GM21528 (cell line): ENCODE data around the gene PGR.

Experiments used
- ATAC-seq: cut with Tn5 transposase; IDR thresholded peaks from one replicate; pipeline ENCODE4 v1.9.1; 2021; ENCODE audit warnings: mild to moderate bottlenecking, moderate library complexity; ENCODE audit not compliant: unreplicated experiment, low FRiP score

The PGR gene

DNA sequence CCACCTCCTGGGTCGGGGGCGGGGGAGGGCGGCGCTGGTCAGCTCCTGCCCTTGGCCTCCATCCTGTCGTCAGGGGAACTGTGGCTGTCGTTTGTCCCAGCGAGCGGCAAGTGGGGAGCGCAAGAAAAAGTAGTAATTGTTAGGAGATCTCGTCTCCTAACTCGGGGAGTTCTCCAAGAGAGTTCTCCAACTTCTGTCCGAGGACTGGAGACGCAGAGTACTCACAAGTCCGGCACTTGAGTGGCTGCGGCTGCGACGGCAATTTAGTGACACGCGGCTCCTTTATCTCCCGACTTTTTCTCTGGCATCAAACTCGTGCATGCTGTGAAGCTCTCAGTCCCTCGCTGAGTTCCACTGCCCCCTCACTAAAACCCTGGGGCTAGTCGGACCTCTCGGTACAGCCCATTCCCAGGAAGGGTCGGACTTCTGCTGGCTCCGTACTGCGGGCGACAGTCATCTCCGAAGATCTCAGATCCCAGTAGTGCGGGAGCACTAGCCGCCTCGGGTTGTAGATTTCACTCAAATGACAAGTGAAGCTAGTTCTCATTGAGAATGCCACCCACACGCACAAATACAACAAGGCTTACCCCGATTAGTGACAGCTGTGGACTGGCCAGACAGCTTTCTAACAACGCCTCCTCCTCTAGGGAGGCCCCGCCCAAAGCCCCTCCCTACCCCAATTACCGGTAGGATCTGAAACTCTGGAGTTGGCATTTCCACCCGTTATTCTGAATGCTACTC is at the start of gene PGR:
TSS of gene PGR (minus strand) at position 611 of the 741 bp plus-strand sequence. CDS start 743 bp downstream, outside the sequence.
- ATAC-seq = no peak

- ATAC-seq = no peak
Measured at GRCh38 chr11:101176381-101176780, 46.8 kb upstream of the PGR start.

GRCh38 chr11:101169944-101170343 is 40.3 kb upstream of the PGR start:
- ATAC-seq = no peak

GRCh38 chr11:101166038-101166437 is 36.4 kb upstream of the PGR start:
- ATAC-seq = no peak

DNA sequence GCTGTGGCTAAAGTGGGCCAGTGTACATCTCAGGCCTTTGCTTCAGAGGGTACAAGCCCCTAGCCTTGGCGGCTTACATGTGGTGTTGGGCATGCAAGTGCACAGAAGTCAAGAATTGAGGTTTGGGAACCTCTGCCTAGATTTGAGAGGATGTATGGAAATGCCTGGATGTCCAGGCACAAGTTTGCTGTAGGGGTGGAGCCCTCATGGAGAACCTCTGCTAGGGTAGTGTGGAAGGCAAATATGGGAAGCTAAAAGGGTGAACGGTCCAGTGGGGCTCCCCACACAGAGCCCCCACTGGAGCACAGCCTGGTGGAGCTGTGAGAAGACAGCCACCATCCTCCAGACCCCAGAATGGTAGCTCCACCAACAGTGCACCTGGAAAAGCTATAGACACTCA is 28.5 kb upstream of the PGR start:
- ATAC-seq = no peak

DNA sequence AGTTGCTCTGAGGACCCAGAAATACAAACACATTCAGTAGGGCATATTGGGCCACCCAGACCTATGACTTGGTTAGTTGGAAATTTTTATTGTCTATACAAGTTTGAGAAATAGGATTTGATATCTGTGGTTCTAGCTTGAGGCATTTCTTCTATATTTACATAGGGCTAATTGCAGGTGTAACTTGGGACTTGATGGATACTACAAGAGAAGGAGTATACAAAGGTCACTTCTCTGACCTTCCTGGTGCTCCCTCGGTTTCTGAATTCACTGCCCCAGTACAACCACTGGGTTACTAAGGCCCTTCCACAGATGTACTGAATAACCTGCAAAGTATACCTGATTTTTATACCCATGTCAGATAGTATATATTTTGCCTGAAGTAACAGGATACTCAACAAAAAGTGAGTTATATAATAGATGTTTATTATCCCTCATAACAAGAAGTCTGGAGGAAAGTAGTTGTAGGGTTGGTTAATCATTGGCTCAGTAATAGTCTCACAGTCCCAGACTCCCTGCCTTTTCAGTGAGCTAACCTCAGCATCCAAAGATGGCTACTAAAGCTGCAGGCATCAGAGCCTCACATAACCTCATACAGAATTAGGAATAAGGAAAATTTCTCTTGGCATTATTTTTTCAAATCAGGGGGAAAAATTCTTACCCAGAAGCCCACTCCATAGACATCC is 8.8 kb upstream of the PGR start:
- no peak for ATAC-seq

GRCh38 chr11:101133190-101133589 is 3.6 kb upstream of the PGR start:
- ATAC-seq = no peak

GRCh38 chr11:101128571-101129202 is 926 bp downstream of the PGR start:
- ATAC-seq = no peak

DNA sequence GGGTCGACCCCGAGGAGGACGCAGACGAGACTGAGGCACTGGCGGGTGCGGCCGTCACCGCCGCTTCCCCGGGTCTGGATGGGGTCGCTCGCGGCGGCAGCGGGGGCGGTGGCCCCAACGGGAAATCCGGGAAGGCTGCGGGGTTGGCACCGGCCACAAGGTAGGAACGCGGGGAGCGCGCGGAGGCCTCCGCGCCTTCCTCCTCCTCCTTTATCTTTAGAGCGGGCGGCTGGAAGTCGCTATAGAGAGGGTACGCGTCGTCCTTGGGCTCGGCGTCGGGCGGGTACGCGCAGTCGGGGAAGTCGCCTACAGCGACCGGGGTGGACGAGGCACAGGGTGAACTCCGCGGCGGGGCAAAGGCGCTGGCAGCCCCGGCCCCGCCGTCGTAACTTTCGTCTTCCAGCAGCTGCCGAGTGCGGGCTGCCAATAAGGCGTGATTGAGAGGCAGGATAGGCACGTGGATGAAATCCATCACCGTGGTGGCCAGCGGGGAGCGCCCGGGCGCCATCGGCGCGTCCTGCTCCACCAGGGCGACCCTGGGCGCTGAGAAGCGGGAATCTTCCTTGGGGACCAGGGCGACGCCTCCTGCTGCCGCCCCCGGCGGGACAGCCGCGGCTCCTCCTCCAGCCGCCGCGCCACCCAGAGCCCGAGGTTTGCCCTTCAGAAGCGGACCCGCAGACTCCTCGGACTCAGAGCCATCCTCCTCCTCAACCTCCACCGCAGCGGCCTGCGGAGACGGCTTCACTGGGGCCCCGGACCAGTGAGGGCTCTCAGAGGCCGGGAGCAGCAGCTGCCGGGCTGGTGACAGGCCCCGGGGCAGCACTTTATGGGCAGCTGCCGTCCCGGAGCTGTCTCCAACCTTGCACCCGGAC is 1.7 kb downstream of the PGR start:
- ATAC-seq = no peak

GRCh38 chr11:101127197-101127698 is 2.4 kb downstream of the PGR start:
- no peak for ATAC-seq

- ATAC-seq = no peak
Measured at GRCh38 chr11:101126551-101127196, 2.9 kb downstream of the PGR start.

DNA sequence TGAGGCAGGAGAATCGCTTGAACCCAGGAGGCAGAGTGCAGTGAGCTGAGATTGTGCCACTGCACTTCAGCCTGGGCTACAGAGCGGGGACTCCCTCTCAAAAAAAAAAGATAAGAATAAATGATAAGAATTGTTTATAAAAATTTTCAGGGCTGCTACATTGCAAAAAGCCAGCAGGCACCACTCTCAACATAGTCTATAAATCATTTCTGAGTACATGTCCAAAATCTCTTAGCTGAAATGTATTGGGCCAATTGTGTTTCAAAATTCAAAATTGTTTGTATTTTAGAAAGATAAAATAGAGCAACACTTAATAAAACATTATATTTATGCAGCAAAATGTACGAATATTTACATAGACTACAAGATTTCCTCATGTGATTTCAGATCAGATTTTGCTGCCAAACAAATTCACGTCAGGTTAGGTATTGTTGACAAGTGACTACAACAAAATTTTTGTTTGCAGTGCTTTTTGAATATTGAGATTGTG is 13.9 kb downstream of the PGR start:
- ATAC-seq = no peak

GRCh38 chr11:101113540-101113939 is 16.1 kb downstream of the PGR start:
- ATAC-seq = no peak

- ATAC-seq = no peak
Measured at GRCh38 chr11:101104716-101105115, 24.9 kb downstream of the PGR start.

DNA sequence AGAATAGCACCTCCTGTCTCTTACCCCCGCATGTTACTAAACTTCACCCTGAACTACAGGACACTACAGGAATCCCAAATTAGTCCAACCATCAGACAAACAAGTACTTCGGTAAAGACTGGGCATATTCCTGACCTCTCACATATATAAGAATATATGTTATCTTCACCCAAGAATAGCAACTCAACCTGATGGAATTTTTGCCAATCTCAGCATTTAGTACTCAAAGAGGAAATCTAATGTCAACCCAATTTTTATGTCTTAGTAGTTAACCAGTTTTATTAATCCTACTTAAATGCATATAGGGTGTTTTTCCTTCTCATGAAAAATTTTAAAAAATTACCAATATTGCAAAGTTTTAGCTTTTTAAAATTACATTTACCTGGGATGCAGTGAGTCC is 26.2 kb downstream of the PGR start:
- ATAC-seq = no peak

DNA sequence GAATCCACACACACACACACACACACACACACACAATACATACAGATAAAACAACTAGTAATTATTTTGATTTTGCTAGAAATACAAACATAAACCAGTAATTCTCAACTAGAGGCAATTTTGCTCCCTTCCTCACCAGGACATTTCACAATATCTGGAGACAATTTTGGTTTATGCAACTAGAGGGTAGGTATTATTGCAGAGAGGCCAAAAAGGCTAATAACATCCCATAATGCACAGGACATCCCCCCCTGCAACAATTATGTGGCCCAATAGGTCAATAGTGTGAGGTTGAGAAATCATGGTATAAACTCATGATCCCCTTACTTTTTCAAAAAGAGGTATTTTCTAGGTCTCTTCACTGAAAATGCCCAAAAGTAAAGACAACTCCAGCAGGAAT is 29.0 kb downstream of the PGR start:
- no peak for ATAC-seq

- no peak for ATAC-seq
Measured at GRCh38 chr11:101096036-101096704, 33.4 kb downstream of the PGR start.

DNA sequence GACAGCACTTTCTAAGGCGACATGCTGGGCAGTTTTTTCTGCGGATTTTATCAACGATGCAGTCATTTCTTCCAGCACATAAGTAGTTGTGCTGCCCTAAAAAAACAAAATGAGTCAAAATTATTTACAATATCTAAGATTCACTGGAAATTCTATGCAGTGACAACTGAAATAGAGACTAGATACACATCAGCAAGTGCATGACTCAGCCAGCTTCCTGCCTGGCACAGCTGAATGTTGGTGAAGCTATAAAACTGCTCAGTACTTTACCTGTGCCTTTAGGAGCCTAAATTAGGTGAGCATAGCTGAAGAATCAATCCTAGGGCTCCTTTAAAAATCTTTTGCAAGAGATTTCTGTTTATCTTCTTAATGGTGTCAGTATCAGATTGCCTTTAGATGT is 37.8 kb downstream of the PGR start:
- no peak for ATAC-seq

DNA sequence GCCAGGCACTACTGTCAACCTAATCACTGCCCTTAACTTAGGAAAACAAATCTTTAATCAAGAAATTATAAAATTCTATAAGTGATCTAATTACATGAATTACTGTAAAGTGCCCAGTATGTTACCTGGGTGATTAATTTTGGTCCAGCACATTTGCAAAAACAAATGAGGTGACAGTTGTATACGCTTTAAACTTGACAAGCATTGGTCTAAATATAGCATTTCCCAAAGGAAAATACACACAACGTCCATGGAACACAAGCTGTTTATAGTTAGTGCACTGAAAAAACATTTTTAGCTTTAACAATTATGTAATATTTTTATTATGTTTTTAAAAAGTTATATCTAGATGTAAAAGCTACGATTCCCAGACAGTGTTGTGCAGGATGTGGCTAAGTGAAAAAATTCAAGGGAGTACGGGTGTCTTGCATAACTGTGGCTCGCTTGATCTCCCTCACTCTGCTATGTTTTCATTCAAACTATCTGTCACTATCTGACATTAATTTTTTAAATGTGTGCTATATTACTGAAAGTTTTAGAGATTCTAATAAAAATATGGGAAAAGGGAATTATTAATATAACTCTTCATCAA is 38.8 kb downstream of the PGR start:
- ATAC-seq = no peak
